Measurements from ENCODE around the gene CELF4.

The CELF4 gene

GRCh38 chr18:37341473-37342086, 224.0 kb downstream of the CELF4 start:
- TF ChIP-seq, protein P1, sequence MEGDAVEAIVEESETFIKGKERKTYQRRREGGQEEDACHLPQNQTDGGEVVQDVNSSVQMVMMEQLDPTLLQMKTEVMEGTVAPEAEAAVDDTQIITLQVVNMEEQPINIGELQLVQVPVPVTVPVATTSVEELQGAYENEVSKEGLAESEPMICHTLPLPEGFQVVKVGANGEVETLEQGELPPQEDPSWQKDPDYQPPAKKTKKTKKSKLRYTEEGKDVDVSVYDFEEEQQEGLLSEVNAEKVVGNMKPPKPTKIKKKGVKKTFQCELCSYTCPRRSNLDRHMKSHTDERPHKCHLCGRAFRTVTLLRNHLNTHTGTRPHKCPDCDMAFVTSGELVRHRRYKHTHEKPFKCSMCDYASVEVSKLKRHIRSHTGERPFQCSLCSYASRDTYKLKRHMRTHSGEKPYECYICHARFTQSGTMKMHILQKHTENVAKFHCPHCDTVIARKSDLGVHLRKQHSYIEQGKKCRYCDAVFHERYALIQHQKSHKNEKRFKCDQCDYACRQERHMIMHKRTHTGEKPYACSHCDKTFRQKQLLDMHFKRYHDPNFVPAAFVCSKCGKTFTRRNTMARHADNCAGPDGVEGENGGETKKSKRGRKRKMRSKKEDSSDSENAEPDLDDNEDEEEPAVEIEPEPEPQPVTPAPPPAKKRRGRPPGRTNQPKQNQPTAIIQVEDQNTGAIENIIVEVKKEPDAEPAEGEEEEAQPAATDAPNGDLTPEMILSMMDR (conservative IDR thresholded peaks at IDR 0.05): no peak
- no peak overlapping the region for H3K27ac ChIP-seq

GRCh38 chr18:37341016-37341415, 224.6 kb downstream of the CELF4 start:
- no peak overlapping the region for H3K27ac ChIP-seq
- TF ChIP-seq, protein P1 (conservative IDR thresholded peaks at IDR 0.05): no peak

GRCh38 chr18:37339701-37340215, 225.8 kb downstream of the CELF4 start:
- TF ChIP-seq, protein P1 (conservative IDR thresholded peaks at IDR 0.05): no peak
- H3K27ac ChIP-seq: no peak overlapping the region

DNA sequence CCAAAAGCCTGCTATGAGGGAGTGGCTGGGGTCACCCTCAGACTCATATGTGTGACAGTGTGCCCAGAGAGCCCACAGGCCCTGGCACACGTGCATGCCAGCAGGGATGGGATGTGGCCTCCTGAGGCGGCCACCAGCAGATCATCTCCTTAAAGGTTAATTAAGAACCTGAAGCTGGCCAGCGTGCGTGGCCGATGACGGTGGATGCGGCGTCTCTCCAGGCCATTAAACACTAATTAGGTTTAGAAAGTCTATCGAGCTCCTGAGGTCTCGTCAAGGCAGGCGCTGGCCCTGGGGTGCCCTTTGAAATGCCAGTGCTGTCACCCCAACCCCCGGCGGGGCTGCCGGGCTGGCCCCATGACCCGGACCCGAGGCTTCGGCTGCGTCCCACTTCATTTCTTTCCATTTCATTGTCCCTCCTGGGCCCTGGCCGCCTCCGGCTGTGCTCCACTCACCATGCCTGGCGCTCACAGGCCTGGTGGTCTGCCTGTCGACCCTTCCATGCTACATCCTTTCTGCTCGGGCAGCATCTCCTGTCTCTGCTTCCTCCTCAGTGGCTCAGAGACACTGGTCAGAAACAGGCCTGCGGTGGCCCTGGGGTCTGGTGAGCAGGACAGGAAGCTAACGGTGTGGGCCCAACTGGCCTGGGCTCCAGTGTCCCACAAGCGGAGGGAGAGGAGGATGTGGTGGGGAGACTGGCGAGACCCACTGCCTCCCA, 228.9 kb downstream of the CELF4 start:
- TF ChIP-seq, protein P1 (conservative IDR thresholded peaks at IDR 0.05): no peak
- H3K27ac ChIP-seq: no peak overlapping the region

GRCh38 chr18:37335409-37335736, 230.2 kb downstream of the CELF4 start:
- TF ChIP-seq, protein P1 (conservative IDR thresholded peaks at IDR 0.05): peak; percentile 72
- no peak overlapping the region for H3K27ac ChIP-seq

- no peak overlapping the region for H3K27ac ChIP-seq
- TF ChIP-seq, protein P1 (conservative IDR thresholded peaks at IDR 0.05): no peak
These were observed 230.8 kb downstream of the CELF4 start for GRCh38 chr18:37334631-37335408.
